WERI-Rb-1 (cell line): Measurements from ENCODE around the gene YPEL5.
"Not testable (repeated sequence)": the region's sequence is repeated elsewhere in the genome, so short reads cannot be mapped to it uniquely, and the experiment has no call there.

Experiments used
- DNase-seq: peaks from one replicate; pipeline ENCODE4 v3.0.0-alpha.2; 2020
- H3K27ac ChIP-seq: fragments of 250-450 bp; sonication (Bioruptor Pico); 2 replicates; pipeline ENCODE4 v1.5.1; 2020; ENCODE audit warnings: mild to moderate bottlenecking, moderate library complexity
- H3K27me3 ChIP-seq: fragments of 250-450 bp; sonication (Bioruptor Pico); 2 replicates; pipeline ENCODE4 v1.5.1; 2021; ENCODE audit warnings: mild to moderate bottlenecking, low read depth, moderate library complexity; ENCODE audit not compliant: insufficient read depth, severe bottlenecking
- H3K36me3 ChIP-seq: fragments of 250-450 bp; sonication (Bioruptor Pico); 2 replicates; pipeline ENCODE4 v1.5.1; 2020; ENCODE audit warnings: mild to moderate bottlenecking, moderate library complexity
- H3K4me3 ChIP-seq: 2 replicates; pipeline ENCODE4 v1.5.1; 2011; ENCODE audit warnings: low read depth, mild to moderate bottlenecking, control low read depth, low read length
- H3K9me3 ChIP-seq: fragments of 250-450 bp; sonication (Bioruptor Pico); 2 replicates; pipeline ENCODE4 v1.5.1; 2021; ENCODE audit warnings: mild to moderate bottlenecking, moderate library complexity; ENCODE audit not compliant: severe bottlenecking
- TF ChIP-seq, protein P1 (sequence below): IDR thresholded peaks from 2 replicates; pipeline ENCODE4 v1.5.1; 2011; ENCODE audit warnings: low read depth, mild to moderate bottlenecking, control low read depth, inconsistent platforms, low read length

YPEL5 gene

DNA sequence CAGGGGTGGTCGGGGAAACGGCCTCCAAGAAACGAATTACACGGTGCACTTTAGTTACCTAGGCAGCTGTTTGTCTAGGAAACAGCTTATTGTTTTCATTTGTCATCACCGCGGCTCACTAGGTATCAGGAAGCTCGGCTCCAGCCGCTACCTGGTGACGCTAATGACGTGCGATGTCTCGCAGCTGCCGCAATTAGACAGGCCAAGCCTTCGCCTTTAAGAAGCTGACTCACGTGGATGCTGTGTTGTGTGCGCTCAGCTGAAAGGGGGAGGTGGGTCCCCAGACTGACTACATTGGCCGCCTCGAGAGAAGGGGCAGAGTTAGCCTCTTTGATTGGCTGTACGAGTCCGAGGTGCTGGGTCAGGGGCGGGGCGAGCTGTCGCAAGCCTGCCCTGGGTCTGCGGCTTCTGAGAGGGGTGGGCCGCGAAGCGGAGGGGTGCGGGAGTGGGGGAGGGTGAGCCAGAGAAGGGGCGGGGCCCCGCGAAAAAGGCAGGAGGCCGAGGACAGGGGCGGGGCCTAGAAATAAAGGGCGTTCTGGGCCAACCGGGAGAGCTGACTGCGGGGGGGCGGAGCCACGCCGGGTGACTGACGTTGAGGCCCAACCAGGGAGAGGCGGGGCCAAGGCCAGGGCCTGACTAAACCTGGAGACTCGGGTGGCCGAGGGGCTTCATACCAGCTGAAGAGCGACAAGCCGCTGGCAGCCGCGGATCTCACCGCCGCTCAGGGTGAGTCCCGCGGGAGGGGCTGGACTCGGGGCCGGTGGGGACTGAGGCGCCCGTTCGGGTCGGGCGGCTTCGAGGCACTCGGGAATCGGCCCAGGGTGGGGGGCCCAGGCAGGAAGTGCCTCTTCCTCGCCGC, at the start of gene YPEL5:
Gene YPEL5 (plus strand): TSS at position 671 of the 859 bp plus-strand sequence. CDS start 9,645 bp downstream, outside the sequence.
- H3K9me3 ChIP-seq = no peaks in the 10 kb centered on the region
- peak within 1 kb of the TSS; percentile 91 for H3K27ac ChIP-seq
- 0 out of 2 replicates have a peak, but pooled peaks cover 2% of the 10 kb centered on the region for H3K36me3 ChIP-seq
- TF ChIP-seq, protein P1, sequence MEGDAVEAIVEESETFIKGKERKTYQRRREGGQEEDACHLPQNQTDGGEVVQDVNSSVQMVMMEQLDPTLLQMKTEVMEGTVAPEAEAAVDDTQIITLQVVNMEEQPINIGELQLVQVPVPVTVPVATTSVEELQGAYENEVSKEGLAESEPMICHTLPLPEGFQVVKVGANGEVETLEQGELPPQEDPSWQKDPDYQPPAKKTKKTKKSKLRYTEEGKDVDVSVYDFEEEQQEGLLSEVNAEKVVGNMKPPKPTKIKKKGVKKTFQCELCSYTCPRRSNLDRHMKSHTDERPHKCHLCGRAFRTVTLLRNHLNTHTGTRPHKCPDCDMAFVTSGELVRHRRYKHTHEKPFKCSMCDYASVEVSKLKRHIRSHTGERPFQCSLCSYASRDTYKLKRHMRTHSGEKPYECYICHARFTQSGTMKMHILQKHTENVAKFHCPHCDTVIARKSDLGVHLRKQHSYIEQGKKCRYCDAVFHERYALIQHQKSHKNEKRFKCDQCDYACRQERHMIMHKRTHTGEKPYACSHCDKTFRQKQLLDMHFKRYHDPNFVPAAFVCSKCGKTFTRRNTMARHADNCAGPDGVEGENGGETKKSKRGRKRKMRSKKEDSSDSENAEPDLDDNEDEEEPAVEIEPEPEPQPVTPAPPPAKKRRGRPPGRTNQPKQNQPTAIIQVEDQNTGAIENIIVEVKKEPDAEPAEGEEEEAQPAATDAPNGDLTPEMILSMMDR = no peak
- H3K27me3 ChIP-seq = no peaks in the 10 kb centered on the region
- H3K4me3 ChIP-seq = peak within 1 kb of the TSS; percentile 87
- DNase-seq = peak; percentile 100

DNA sequence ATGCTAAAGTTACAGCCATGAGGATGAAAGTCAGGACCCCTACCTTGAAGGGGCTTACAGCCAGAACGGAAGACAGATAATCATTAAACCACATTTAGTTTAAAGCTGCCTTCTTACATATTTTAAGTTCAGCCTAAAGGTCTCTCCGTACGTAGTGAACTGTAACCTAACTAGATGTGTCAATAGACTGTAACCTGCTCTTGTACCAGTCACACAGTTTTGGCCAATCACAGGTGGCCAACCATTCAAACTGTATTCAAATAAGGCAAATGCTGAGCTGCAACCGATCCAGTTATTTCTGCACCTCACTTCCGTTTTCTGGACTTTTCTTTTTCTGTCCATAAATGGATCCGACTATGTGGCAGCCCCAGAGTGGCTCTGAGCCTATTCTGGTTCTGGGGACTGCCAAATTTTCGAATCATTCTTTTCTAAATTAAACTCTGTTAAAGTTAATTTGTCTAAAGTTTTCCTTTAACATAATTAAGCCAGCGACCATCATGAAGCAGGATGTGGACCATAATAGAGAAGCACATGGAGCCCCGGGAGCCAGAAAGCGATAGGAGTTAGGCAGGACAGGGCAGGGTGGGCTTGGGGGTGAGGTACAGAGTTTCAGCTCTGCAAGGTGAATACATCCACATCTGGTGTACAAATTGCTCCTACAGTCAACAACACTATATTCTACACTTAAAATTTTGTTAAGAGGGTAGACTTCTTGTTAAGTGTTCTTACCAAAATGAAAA, 48.4 kb upstream of the YPEL5 start:
- no peak for DNase-seq
- TF ChIP-seq, protein P1 = no peak
- no peak overlapping the region for H3K27ac ChIP-seq
- H3K27me3 ChIP-seq = no peaks in the 10 kb centered on the region
- H3K4me3 ChIP-seq = no peak overlapping the region
- H3K36me3 ChIP-seq = no peaks in the 10 kb centered on the region
- H3K9me3 ChIP-seq = no peaks in the 10 kb centered on the region

DNA sequence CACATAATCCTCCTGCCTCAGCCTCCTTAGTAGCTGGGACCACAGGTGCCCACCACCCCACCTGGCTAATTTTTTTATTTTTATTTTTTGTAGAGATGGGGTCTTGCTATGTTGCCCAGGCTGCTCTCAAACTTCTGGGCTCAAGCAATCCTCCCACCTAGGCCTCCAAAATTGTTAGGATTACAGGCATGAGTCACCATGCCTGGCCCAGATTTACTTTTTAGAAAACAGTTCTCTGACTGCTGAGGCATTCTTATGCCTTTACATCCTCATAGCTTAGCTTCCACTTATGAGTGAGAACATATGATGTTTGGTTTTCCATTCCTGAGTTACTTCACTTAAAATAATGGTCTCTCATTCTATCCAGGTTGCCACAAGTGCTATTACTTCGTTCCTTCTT, 47.4 kb upstream of the YPEL5 start:
- H3K4me3 ChIP-seq, H3K27ac ChIP-seq, H3K36me3 ChIP-seq, DNase-seq, H3K9me3 ChIP-seq, H3K27me3 ChIP-seq: not testable (repeated sequence)

DNA sequence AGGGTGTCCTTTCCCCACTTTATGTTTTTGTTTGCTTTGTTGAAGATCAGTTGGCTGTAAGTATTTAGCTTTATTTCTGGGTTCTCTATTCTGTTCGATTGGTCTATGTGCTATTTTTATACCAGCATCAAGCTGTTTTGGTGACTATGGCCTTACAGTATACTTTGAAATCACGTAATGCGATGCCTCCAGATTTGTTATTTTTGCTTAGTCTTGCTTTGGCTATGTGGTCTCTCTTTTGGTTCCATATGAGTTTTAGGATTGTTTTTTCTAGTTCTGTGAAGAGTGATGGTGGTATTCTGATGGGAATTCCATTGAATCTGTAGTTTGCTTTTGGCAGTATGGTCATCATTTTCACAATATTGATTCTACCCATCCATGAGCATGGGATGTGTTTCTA, 46.1 kb upstream of the YPEL5 start:
- not testable (repeated sequence) for H3K9me3 ChIP-seq, H3K4me3 ChIP-seq, H3K36me3 ChIP-seq, H3K27ac ChIP-seq, DNase-seq, H3K27me3 ChIP-seq

DNA sequence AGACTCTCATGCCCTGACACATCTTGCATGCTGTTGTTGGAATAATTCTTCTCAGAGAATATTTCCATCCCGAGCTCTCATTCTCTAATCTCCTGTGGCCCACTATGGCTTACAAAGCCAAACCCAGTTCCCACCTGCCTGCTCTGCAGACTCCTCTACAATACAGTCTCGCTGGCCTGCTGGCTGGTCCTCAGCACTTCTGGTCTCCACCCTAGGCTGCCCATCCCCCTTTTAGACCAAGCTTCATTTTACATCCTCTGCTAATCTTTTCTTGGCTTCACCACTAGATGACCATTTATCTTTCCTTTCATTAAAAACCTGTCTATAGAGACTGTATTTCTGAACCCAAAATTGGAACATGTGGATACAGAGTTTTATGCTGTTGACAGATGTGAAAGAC, 42.5 kb upstream of the YPEL5 start:
- TF ChIP-seq, protein P1 = no peak
- H3K27me3 ChIP-seq = no peaks in the 10 kb centered on the region
- no peak for DNase-seq

DNA sequence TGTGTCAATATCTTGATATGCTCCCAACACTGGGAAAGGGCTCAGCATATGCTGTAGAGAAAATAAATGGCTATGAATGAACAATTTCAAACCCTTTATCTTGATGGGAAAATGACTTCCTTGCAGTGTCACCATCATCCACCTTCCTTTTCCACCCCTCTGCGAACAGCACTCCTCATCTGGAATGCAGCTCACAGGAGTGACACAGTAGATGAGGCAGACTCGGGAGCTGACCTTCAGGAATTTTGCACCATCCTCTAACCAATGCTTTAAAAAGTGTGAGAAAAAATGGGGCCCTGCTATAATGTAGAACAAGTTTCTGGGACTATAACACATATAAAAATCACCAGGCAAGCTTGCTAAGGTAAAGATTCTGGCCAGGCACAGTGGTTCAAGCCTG, 41.3 kb upstream of the YPEL5 start:
- Histone ChIP-seq H3K27ac (no peak overlapping the region), H3K4me3 (no peak overlapping the region), H3K36me3 (no peaks in the 10 kb centered on the region), H3K9me3 (no peaks in the 10 kb centered on the region), H3K27me3 (no peaks in the 10 kb centered on the region)
- DNase-seq = no peak
- TF ChIP-seq, protein P1 = no peak

More for the DNA sequence above, 42.5 kb upstream of the YPEL5 start:
- H3K4me3 ChIP-seq = no peak overlapping the region
- H3K27ac ChIP-seq = no peak overlapping the region
- no peaks in the 10 kb centered on the region for H3K36me3 ChIP-seq
- H3K9me3 ChIP-seq = no peaks in the 10 kb centered on the region
